Renal cortical epithelial cell (primary cell): ENCODE measurements around the gene PRELID3B. TPM values are rescaled to one million over a fixed set of nuclear protein-coding genes. Genes with fewer than 3 reads are reported as not detected.
A peak's percentile ranks its signal among the peaks of the same experiment; 100 is the strongest.

Experiments
- DNase-seq: peaks from one replicate; pipeline ENCODE4 v3.0.0-alpha.2; 2011; ENCODE audit warnings: low read depth
- total RNA-seq: library from RNA; depleted of rRNA; stranded (reverse); fragments of >200 nt; gene quantifications from 2 replicates; pipeline ENCODE4 v1.2.3, GENCODE V29; 2014

The PRELID3B gene
- total RNA-seq, 1 donor from 2014 or later = 86.5 TPM

DNA sequence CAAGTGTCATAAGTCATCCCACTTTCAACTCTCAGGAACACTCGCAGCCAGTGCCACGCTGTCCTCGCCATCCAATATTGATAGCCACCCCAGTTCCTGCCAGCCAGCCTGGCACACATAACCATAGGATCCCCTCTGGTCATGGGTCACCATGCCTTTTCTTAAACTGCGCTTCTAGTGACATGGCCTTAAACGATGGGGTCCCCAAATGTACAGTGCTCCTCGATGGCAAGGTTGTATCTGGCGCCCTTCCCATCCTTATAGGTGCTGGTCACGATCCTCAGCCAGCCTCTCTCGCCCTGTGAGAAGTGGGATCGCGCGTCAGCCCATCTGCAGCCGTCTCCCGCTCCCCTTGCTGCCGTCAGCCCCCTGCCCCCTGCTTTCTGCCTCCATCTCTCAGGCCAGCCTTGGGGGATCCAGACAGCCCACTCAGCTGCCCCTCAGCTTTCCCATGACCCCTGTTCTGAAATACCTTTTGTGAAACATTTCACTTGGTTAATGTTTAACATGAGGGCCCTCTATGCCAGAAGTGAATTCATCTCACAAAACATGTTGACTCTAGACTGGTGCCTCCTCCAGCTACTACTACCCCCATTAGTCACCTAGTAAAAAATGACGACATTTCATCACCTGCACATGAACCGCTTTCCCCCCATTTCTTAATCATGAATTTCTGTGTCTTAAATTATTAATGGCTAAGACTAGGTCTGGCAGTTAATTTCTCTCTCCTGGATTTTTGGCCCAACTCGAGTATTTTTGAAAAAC is 46.9 kb downstream of the PRELID3B start:
- peak; percentile 90 for DNase-seq

DNA sequence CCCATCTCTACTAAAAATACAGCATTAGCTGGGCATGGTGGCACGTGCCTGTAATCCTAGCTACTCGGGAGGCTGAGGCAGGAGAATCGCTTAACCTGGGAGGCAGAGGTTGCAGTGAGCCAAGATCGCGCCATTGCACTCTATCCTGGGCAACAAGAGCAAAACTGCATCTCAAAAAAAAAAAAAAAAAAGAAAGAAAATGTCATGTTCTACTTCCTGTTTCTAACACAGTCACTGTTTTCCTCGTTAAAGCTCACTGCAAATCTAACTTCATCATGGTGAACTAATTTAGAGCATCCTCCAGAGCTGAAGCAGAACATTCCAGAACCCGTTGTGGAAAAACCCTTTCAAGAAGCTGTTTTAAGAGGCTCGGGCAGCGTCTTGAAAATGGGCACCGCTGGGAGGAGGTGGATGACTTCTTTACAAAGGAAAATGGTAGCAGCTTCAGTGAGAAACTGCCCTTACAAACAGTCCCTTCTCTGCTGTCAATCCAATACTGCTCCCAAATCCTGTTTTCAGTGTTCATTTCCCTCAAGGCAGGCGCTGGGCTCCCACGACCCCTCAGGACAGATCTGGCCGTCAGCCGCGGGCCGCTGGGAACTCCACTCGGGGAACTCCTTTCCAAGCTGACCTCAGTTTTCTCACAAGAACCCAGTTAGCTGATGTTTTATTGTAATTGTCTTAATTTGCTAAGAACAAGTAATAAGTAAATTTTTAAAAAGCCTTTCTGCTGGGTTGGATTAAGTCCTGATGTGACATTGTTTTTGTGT is 48.0 kb downstream of the PRELID3B start:
- no peak for DNase-seq

DNA sequence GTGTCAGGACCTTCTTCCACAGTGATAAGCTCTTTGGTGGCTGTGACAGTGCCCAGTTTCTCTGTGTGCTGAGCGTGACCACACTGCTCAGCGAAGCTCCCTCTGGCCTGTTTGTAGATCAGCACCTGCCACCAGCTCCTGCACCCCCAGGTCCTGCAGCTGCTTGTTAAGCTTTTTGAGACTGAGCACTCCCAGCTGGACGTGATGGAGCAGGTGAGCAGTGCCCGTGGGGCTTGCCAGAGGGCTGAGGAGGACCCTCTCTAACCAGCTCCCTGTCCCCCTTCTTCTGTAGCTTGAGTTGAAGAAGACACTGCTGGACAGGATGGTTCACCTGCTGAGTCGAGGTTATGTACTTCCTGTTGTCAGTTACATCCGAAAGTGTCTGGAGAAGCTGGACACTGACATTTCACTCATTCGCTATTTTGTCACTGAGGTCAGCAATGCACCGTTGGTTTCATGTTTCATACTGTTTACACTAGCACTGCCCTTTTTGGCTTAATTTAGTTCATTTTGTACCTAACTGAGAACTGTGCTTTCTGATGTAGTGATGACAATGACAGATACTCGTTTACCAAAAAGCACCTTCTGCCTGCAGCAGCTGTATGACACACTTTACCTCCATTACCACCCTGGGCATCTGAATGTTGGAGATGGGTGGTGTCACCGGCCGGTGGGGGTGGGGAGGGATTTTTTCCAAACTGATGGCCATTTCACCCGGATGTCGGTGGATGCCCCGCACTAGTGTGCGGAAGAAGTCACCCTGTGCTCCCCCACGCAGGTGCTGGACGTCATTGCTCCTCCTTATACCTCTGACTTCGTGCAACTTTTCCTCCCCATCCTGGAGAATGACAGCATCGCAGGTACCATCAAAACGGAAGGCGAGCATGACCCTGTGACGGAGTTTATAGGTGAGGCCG is 49.0 kb downstream of the PRELID3B start:
- no peak for DNase-seq

DNA sequence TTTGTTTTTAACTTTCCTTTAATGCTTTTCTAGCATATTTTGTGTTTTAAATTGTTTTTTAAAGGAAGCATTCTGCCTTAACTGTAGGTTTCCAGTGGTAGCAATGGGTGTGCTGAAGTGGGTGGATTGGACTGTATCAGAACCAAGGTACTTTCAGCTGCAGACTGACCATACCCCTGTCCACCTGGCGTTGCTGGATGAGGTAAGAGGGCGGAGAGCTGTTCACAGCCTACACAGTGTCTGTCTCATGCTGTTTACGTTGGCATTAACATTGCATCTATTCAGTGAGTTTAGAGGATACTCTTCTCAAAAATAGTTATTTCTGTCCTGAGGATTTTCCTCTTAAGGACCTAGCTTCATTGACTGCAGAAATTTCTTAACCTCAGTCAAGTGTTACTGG is 49.7 kb downstream of the PRELID3B start:
- DNase-seq = no peak

DNA sequence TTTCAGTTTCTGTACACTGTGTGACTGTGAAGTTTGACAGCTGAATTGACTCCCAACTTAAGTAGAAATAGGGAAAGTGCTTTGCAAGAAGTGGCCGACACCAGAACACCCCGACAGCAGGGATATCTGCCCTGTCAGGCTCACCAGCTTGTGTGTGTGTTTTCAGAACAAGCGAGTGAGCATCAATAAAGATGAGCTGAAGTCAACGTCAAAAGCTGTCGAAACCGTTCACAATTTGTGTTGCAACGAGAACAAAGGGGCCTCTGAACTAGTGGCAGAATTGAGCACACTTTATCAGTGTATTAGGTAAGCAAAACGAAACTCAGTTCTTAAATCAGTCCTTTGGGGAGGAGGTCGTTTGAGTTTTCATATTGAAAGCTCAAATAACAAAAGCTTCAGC is 50.9 kb downstream of the PRELID3B start:
- DNase-seq = no peak

DNA sequence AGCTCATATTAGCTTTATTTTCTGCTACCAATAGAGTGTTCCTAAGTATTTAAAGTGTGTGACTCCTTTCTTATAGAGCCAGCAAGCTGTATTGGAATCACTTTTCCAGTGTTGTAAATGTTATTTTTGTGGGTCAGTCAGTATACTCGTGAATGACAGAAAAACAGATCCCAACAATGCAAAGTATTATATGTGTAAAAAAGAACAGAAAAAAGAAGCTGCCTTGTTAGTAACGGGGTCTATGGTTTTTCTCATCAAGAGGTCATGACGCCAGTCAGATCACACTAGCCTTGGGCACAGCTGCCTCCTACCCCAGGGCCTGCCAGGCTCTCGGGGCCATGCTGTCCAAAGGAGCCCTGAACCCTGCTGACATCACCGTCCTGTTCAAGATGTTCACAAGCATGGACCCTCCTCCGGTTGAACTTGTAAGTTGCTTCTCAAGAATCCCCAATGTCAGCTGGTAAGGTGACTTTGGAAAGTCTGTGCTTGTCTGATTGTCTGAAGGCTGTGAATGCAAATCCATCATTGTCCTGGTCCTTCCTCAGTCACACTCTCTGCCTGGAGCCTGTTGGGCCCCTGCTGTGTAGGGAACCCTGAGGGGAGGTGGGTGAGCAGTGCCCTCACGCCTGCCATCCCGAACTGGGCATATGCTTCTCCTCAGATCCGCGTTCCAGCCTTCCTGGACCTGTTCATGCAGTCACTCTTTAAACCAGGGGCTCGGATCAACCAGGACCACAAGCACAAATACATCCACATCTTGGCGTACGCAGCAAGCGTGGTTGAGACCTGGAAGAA is 51.7 kb downstream of the PRELID3B start:
- no peak for DNase-seq

DNA sequence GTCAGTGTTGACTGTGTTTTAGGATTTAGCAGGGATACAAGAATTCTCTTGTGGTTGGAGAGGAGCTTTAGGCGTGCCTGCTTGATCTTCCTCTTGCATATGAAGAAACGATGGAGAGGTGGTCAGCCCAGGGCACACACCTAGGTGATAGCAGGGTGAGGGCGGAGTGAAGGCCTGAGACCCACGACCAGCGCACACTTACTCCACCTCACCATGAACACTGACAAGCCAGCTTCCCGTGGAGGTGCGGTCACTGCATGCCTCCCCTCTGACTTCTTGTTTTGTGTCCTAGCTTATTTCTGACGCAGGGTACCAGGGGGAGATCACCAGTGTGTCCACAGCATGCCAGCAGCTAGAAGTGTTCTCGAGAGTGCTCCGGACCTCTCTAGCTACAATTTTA is 53.4 kb downstream of the PRELID3B start:
- no peak for DNase-seq

DNA sequence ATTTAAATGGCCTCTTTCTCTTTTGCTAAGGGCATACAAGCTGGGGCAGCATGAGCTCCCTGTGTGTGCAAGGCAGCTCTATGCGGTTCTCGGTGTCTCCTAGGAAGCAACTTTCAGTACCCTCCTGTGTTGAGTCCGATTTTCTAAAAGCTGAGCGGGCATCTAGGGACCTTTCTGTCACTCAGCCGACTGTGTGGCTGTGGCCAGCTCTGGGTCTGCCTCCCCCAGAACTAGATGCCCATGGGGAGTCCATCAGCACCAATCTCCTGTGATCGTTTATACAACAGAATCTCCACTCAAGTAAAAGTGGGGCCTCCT is 54.1 kb downstream of the PRELID3B start:
- no peak for DNase-seq

DNA sequence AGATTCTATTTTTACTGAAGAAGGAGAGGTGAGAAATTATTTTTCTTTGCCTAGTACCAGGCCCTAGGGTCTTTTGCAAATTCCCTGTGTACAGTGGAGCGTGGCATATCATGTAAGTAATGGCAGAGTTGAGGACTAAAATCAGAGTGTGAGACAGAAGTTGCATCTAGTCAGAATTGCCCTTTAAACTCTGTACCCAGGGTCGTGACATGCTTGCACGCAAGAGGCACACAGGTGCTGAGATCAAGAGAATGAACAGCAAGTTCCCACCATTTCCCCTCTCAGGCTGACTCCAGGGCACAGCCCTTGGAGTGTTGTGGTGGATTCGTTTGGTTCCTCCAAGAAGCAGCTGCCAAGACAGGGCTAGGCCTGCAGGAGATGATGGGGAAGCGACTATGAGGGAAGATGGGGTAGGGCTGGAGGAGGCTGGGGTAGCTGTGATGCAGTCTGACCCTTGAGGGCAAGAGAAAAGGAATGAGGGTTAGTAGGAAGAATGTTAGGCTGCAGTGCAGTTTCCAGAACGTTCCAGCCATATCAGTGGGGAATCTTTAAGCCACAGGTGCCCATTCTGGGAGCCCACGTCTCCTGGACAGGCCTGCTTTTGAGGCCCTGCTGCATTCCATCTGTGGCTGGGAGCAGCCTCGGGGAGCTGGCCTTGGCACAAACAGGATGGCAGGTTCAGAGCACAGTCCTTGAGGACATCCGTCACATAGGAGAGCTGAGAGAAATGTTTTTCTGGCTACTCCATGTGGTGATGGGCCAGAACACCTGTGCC is 54.6 kb downstream of the PRELID3B start:
- DNase-seq = no peak

DNA sequence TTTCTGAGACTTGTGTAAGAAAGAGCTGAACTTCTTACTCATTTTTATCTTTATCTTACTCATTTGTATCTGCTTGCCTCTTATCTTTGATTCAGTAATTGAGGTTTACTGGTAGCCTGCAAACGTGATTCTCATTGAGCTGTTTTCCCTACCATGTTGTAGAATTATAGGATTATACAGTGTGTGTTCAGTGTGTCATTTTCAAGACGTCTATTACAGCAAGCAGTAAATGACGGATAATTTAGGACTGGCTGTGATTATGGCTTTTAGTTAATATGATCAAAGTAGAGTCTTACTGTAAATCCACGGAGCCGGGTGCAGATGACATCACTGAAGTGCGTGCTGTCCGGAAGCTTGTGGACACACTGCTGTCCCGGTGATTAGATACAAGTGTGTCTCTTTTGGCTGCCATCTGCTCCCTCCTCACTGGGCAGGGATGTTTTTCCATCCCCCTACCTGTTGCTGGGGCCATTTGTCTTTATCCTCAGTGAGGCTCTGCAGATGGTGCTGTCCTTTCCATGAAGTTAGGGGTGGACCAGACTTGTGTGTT is 55.5 kb downstream of the PRELID3B start:
- no peak for DNase-seq

DNA sequence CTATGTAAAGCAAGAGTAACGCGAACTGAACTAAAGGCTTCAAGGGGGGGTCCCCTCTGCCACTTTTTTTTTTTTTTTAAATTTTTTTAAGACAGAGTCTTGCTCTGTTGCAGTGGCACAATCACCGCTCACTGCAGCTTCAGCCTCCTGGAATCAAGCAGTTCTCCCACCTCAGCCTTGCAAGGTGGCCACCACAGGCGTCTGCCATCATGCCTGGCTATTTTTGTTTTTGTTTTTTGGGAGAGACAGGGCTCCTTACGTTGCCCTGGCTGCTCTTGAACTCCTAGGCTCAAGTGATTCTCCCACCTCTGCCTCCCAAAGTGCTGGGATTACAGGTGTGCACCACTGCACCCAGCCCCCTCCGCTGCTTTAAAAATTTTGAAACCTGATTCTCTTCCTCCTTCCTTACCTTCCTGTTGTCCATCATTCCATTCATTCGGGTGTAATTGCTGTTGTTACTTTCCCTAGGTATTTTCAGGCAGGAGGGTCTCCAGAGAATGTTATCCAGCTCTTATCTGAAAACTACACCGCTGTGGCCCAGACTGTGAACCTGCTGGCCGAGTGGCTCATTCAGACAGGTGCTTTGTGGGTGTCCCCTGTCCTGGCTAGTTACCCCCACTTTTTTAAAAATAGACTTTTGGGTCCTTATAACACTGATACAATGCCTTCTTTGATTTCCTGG is 56.2 kb downstream of the PRELID3B start:
- DNase-seq = no peak

DNA sequence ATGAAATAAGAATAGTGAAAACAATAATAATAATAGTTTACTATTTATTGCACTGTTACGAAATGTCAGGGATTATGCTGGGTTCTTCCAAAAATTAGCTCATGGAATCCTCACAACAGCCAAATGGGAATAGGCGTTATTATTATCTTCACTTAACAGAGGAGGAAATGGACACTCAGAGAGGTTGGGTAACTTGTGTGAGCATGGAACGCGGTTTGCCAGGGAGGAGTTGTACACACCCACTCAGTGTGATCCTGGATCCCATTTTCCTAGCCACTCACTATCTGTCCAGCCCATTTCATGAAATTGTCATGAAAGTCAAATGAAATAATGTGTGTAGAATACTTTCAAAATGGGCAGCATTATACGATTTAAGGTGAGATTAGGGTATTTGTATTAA is 56.9 kb downstream of the PRELID3B start:
- no peak for DNase-seq

DNA sequence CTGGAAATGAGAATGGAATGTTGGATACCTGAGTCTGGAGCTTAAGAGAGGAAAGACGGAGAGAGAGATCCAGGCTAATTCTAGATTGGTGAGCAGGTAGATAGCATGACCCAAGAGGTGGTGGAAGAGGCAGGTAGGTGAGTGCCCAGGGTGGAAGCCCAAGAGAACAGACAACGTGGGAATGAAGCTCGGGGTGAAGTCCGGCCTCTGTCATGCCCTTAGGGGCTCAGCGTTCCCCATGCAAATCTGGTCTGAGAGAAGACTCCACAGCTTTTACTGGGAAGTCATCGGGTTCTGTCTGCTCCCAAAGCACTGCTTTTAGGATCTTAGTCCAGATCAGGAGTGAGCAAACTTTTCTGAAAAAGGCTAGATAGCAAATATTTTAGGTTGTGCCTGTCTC is 57.9 kb downstream of the PRELID3B start:
- no peak for DNase-seq

Other genes with a start within 250 kb of the PRELID3B start
- under 0.01 and 0.65 TPM in 2 replicates for gene GNAS-AS1, start 191.9 kb downstream of the PRELID3B start, total RNA-seq
- gene GNAS, start 190.1 kb downstream of the PRELID3B start, total RNA-seq = 297 and 1,165 TPM in 2 replicates
- gene NELFCD, start 61.5 kb downstream of the PRELID3B start, total RNA-seq = 48.4 and 107 TPM in 2 replicates
- 244 and 387 TPM in 2 replicates for gene CTSZ, start 35.5 kb downstream of the PRELID3B start, total RNA-seq
- gene TUBB1, start 23.4 kb downstream of the PRELID3B start, total RNA-seq = not detected in 2 replicates
- gene ATP5F1E, start 10.5 kb downstream of the PRELID3B start, total RNA-seq = 22.2 and 24.7 TPM in 2 replicates
- gene ZNF831, start 121.0 kb upstream of the PRELID3B start, total RNA-seq = not detected in 2 replicates